Breast epithelium (tissue), 3 donors: ENCODE results near the gene SETBP1.

ENCODE experiments used
- POLR2AphosphoS5 ChIP-seq, 3 donors: sonication (generic); formaldehyde crosslinking; IDR thresholded peaks; one replicate each; pipeline ENCODE4 v1.6.1; 2017; ENCODE audit warnings: antibody characterized with exemption in 3 of 3
- TF ChIP-seq, protein P1 (sequence below), 3 donors: fragments of 450-650 bp; IDR thresholded peaks; one replicate each; pipeline ENCODE4 v1.5.1; 2016 to 2017; ENCODE audit warnings: antibody characterized with exemption in 3 of 3, mild to moderate bottlenecking in 3 of 3, moderate library complexity in 3 of 3

GRCh38 chr18:44804033-44804432, 123.3 kb downstream of the SETBP1 start:
- TF ChIP-seq POLR2AphosphoS5 (IDR thresholded peaks at IDR 0.05): no peak
- TF ChIP-seq, protein P1, sequence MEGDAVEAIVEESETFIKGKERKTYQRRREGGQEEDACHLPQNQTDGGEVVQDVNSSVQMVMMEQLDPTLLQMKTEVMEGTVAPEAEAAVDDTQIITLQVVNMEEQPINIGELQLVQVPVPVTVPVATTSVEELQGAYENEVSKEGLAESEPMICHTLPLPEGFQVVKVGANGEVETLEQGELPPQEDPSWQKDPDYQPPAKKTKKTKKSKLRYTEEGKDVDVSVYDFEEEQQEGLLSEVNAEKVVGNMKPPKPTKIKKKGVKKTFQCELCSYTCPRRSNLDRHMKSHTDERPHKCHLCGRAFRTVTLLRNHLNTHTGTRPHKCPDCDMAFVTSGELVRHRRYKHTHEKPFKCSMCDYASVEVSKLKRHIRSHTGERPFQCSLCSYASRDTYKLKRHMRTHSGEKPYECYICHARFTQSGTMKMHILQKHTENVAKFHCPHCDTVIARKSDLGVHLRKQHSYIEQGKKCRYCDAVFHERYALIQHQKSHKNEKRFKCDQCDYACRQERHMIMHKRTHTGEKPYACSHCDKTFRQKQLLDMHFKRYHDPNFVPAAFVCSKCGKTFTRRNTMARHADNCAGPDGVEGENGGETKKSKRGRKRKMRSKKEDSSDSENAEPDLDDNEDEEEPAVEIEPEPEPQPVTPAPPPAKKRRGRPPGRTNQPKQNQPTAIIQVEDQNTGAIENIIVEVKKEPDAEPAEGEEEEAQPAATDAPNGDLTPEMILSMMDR (IDR thresholded peaks at IDR 0.05): no peak
